ENCODE measurements around the gene AKR1C8.
"Not testable (repeated sequence)": the region's sequence is repeated elsewhere in the genome, so short reads cannot be mapped to it uniquely, and the experiment has no call there.

The AKR1C8 gene

GRCh38 chr10:5184987-5185775, at the start of gene AKR1C8:
Gene AKR1C8 (minus strand): TSS chr10:5185150. CDS start chr10:5185104, 46 bp downstream.
- Histone ChIP-seq H3K27me3 (ENCODE audit: control insufficient read depth in 1 of 2, insufficient read depth in 2 of 2, low read length in 2 of 2) (no peaks in the 10 kb centered on the region), H3K4me1 (ENCODE audit: control insufficient read depth in 1 of 2, insufficient read depth in 2 of 2, low read length in 2 of 2) (no peaks in the 10 kb centered on the region), H3K9ac (ENCODE audit: low read depth in 1 of 2, low read length in 2 of 2) (no peak within 1 kb of the TSS), H3K27ac (ENCODE audit: low read depth, low read length) (no peak within 1 kb of the TSS), H3K36me3 (ENCODE audit: control insufficient read depth in 1 of 2, insufficient read depth in 2 of 2, low read length in 2 of 2) (no peaks in the 10 kb centered on the region), H3K9me3 (ENCODE audit: control insufficient read depth in 1 of 2, low read length in 2 of 2) (no peaks in the 10 kb centered on the region), H3K4me3 (ENCODE audit: low read depth in 1 of 2, low read length in 2 of 2) (no peak within 1 kb of the TSS)

DNA sequence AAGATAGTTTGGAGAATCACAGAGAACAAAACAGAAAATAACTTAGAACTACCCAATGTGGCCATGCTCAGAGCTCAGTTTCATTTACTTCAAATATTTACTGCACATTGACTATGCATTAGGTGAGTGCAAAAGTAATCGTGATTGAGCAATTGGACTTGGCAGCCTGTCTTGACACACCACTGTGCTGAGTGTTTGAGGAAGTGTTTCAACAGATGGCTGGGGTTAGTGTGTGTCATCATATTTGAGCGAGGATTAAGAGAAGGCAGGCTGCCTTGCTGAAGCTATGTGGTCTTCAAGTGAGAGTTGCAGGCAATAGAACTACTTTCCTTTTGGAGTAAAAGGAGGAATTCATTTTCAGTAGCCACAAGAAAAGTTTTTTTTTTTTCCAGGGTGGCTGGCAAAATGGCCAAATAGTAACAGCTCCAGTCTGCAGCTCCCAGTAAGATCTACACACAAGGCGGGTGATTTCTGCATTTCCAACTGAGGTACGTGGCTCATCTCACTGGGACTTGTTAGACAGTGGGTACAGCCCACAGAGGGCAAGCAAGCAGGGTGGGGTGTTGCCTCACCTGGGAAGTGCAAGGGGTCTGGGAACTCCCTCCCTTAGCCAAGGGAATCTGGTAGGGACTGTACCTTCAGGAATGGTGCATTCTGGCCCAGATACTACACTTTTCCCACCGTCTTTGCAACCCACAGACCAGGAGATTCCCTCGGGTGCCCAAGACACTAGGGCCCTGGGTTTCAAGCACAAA, 49.3 kb upstream of the AKR1C8 start:
- Histone ChIP-seq H3K27ac (ENCODE audit: low read depth, low read length) (no peak overlapping the region), H3K9me3 (ENCODE audit: control insufficient read depth in 1 of 2, low read length in 2 of 2) (no peaks in the 10 kb centered on the region), H3K36me3 (ENCODE audit: control insufficient read depth in 1 of 2, insufficient read depth in 2 of 2, low read length in 2 of 2) (no peaks in the 10 kb centered on the region), H3K4me3 (ENCODE audit: low read depth in 1 of 2, low read length in 2 of 2) (no peak overlapping the region), H3K9ac (ENCODE audit: low read depth in 1 of 2, low read length in 2 of 2) (no peak overlapping the region), H3K27me3 (ENCODE audit: control insufficient read depth in 1 of 2, insufficient read depth in 2 of 2, low read length in 2 of 2) (no peaks in the 10 kb centered on the region), H3K4me1 (ENCODE audit: control insufficient read depth in 1 of 2, insufficient read depth in 2 of 2, low read length in 2 of 2) (peaks cover 0 to 11% of the 10 kb centered on the region in 2 donors)

- H3K36me3 ChIP-seq (ENCODE audit: control insufficient read depth in 1 of 2, insufficient read depth in 2 of 2, low read length in 2 of 2), result no peaks in the 10 kb centered on the region
- no peak overlapping the region for H3K4me3 ChIP-seq (ENCODE audit: low read depth in 1 of 2, low read length in 2 of 2)
- H3K9me3 ChIP-seq (ENCODE audit: control insufficient read depth in 1 of 2, low read length in 2 of 2), result no peaks in the 10 kb centered on the region
- no peak overlapping the region for H3K27ac ChIP-seq (ENCODE audit: low read depth, low read length)
- peaks cover 0 to 11% of the 10 kb centered on the region in 2 donors for H3K4me1 ChIP-seq (ENCODE audit: control insufficient read depth in 1 of 2, insufficient read depth in 2 of 2, low read length in 2 of 2)
- H3K27me3 ChIP-seq (ENCODE audit: control insufficient read depth in 1 of 2, insufficient read depth in 2 of 2, low read length in 2 of 2), result no peaks in the 10 kb centered on the region
- no peak overlapping the region for H3K9ac ChIP-seq (ENCODE audit: low read depth in 1 of 2, low read length in 2 of 2)
Measured at GRCh38 chr10:5233324-5233723, 48.4 kb upstream of the AKR1C8 start.

DNA sequence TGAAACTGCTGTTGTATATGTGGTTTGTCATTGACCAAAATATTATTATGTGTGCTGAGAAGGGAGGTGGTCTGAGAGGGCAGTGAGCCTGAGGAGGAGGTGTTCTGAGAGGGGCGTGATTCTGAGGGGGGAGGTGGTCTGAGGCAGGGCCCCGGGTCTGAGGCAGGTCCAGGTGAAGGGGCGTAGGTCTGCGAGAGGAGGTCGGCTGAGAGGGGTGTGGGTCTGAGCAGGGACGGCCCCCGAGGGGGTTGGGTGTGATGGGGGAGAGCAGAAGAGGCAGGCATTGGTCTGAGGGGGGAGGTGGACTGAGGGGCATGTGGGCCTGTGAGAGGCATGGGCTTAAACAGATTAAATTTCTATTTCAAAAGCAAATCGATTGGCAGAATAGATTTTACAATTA, 44.1 kb upstream of the AKR1C8 start:
- Histone ChIP-seq H3K9ac (ENCODE audit: low read depth in 1 of 2, low read length in 2 of 2) (no peak overlapping the region), H3K9me3 (ENCODE audit: control insufficient read depth in 1 of 2, low read length in 2 of 2) (no peaks in the 10 kb centered on the region), H3K4me1 (ENCODE audit: control insufficient read depth in 1 of 2, insufficient read depth in 2 of 2, low read length in 2 of 2) (peaks cover 0 to 4% of the 10 kb centered on the region in 2 donors), H3K36me3 (ENCODE audit: control insufficient read depth in 1 of 2, insufficient read depth in 2 of 2, low read length in 2 of 2) (no peaks in the 10 kb centered on the region), H3K27me3 (ENCODE audit: control insufficient read depth in 1 of 2, insufficient read depth in 2 of 2, low read length in 2 of 2) (no peaks in the 10 kb centered on the region), H3K4me3 (ENCODE audit: low read depth in 1 of 2, low read length in 2 of 2) (no peak overlapping the region), H3K27ac (ENCODE audit: low read depth, low read length) (no peak overlapping the region)

DNA sequence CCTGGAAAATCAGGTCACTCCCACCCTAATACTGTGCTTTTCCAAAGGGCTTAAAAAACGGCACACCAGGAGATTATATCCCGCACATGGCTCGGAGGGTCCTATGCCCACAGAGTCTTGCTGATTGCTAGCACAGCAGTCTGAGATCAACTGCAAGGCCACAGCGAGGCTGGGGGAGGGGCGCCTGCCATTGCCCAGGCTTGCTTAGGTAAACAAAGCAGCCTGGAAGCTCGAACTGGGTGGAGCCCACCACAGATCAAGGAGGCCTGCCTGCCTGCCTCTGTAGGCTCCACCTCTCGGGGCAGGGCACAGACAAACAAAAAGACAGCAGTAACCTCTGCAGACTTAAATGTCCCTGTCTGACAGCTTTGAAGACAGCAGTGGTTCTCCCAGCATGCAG, 38.0 kb upstream of the AKR1C8 start:
- not testable (repeated sequence) for H3K9ac ChIP-seq (ENCODE audit: low read depth in 1 of 2, low read length in 2 of 2); H3K36me3 ChIP-seq (ENCODE audit: control insufficient read depth in 1 of 2, insufficient read depth in 2 of 2, low read length in 2 of 2); H3K27me3 ChIP-seq (ENCODE audit: control insufficient read depth in 1 of 2, insufficient read depth in 2 of 2, low read length in 2 of 2); H3K27ac ChIP-seq (ENCODE audit: low read depth, low read length); H3K4me3 ChIP-seq (ENCODE audit: low read depth in 1 of 2, low read length in 2 of 2); H3K9me3 ChIP-seq (ENCODE audit: control insufficient read depth in 1 of 2, low read length in 2 of 2); H3K4me1 ChIP-seq (ENCODE audit: control insufficient read depth in 1 of 2, insufficient read depth in 2 of 2, low read length in 2 of 2)

DNA sequence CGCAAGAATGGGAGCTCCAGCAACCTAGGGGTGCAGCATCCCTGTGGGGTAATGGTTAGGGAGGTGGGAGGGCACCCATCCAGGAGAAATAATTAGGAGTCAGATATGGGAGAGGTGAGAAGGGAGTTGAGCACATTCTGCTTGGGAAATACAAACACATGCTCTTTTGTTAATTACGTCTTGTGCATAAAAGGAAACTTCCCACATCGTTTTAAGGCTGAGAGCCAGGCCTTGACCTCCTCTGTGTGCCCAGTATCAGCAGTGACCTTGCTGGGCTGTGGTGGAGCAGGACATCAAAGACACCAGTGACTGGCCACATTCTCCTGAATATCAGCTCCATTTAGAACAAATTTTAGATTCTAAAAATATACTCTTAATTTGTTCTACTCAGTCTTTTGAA, 34.3 kb upstream of the AKR1C8 start:
- Histone ChIP-seq H3K9ac (ENCODE audit: low read depth in 1 of 2, low read length in 2 of 2) (no peak overlapping the region), H3K27me3 (ENCODE audit: control insufficient read depth in 1 of 2, insufficient read depth in 2 of 2, low read length in 2 of 2) (no peaks in the 10 kb centered on the region), H3K4me3 (ENCODE audit: low read depth in 1 of 2, low read length in 2 of 2) (no peak overlapping the region), H3K9me3 (ENCODE audit: control insufficient read depth in 1 of 2, low read length in 2 of 2) (no peaks in the 10 kb centered on the region), H3K4me1 (ENCODE audit: control insufficient read depth in 1 of 2, insufficient read depth in 2 of 2, low read length in 2 of 2) (no peaks in the 10 kb centered on the region), H3K36me3 (ENCODE audit: control insufficient read depth in 1 of 2, insufficient read depth in 2 of 2, low read length in 2 of 2) (no peaks in the 10 kb centered on the region), H3K27ac (ENCODE audit: low read depth, low read length) (no peak overlapping the region)

- Histone ChIP-seq H3K36me3 (ENCODE audit: control insufficient read depth in 1 of 2, insufficient read depth in 2 of 2, low read length in 2 of 2) (no peaks in the 10 kb centered on the region), H3K9ac (ENCODE audit: low read depth in 1 of 2, low read length in 2 of 2) (no peak overlapping the region), H3K9me3 (ENCODE audit: control insufficient read depth in 1 of 2, low read length in 2 of 2) (no peaks in the 10 kb centered on the region), H3K4me3 (ENCODE audit: low read depth in 1 of 2, low read length in 2 of 2) (no peak overlapping the region), H3K27ac (ENCODE audit: low read depth, low read length) (no peak overlapping the region), H3K27me3 (ENCODE audit: control insufficient read depth in 1 of 2, insufficient read depth in 2 of 2, low read length in 2 of 2) (no peaks in the 10 kb centered on the region), H3K4me1 (ENCODE audit: control insufficient read depth in 1 of 2, insufficient read depth in 2 of 2, low read length in 2 of 2) (no peaks in the 10 kb centered on the region)
Measured at GRCh38 chr10:5216801-5217200, 31.9 kb upstream of the AKR1C8 start.

DNA sequence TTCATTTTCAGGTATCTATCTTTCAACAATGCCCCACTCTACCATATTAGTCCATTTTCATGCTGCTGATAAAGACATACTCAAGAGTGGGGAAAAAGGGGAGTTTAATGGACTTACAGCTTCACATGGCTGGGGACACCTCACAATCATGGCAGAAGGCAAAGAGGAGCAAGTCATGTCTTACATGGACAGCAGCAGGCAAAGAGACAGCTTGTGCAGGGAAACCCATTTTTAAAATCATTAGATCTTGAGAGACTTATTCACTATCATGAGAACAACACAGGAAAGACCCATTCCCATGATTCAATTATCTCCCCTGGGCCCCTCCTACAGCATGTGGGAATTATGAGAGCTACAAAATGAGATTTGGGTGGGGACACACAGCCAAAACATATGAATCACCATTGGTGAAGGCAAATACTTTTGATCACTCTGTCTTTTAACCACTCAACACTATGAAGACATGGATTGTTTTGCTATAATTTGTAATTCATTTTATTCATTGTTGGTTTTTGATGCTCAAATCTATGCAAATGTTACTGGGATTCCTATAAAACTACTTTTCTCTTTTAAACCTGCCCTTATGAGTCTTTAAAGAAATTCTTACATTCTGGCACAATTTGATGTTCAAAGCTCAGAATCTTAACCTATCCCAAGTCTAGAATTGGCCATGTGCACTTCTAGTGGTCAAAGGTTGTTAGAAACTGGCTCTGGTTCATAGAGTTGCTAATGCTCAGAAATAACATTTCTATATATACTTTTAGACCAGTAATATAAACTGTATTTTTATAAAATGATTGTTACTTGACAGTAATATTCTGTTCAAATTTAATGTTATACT, 27.0 kb upstream of the AKR1C8 start:
- Histone ChIP-seq H3K4me1 (ENCODE audit: control insufficient read depth in 1 of 2, insufficient read depth in 2 of 2, low read length in 2 of 2) (no peaks in the 10 kb centered on the region), H3K36me3 (ENCODE audit: control insufficient read depth in 1 of 2, insufficient read depth in 2 of 2, low read length in 2 of 2) (no peaks in the 10 kb centered on the region), H3K27me3 (ENCODE audit: control insufficient read depth in 1 of 2, insufficient read depth in 2 of 2, low read length in 2 of 2) (no peaks in the 10 kb centered on the region), H3K27ac (ENCODE audit: low read depth, low read length) (no peak overlapping the region), H3K4me3 (ENCODE audit: low read depth in 1 of 2, low read length in 2 of 2) (no peak overlapping the region), H3K9me3 (ENCODE audit: control insufficient read depth in 1 of 2, low read length in 2 of 2) (no peaks in the 10 kb centered on the region), H3K9ac (ENCODE audit: low read depth in 1 of 2, low read length in 2 of 2) (no peak overlapping the region)

- H3K9ac ChIP-seq (ENCODE audit: low read depth in 1 of 2, low read length in 2 of 2); H3K9me3 ChIP-seq (ENCODE audit: control insufficient read depth in 1 of 2, low read length in 2 of 2); H3K4me1 ChIP-seq (ENCODE audit: control insufficient read depth in 1 of 2, insufficient read depth in 2 of 2, low read length in 2 of 2); H3K4me3 ChIP-seq (ENCODE audit: low read depth in 1 of 2, low read length in 2 of 2); H3K27me3 ChIP-seq (ENCODE audit: control insufficient read depth in 1 of 2, insufficient read depth in 2 of 2, low read length in 2 of 2); H3K27ac ChIP-seq (ENCODE audit: low read depth, low read length); H3K36me3 ChIP-seq (ENCODE audit: control insufficient read depth in 1 of 2, insufficient read depth in 2 of 2, low read length in 2 of 2): not testable (repeated sequence)
Measured at GRCh38 chr10:5210261-5210660, 25.3 kb upstream of the AKR1C8 start.

GRCh38 chr10:5209776-5210175, 24.8 kb upstream of the AKR1C8 start:
- H3K9ac ChIP-seq (ENCODE audit: low read depth in 1 of 2, low read length in 2 of 2); H3K36me3 ChIP-seq (ENCODE audit: control insufficient read depth in 1 of 2, insufficient read depth in 2 of 2, low read length in 2 of 2); H3K27ac ChIP-seq (ENCODE audit: low read depth, low read length); H3K27me3 ChIP-seq (ENCODE audit: control insufficient read depth in 1 of 2, insufficient read depth in 2 of 2, low read length in 2 of 2); H3K9me3 ChIP-seq (ENCODE audit: control insufficient read depth in 1 of 2, low read length in 2 of 2); H3K4me3 ChIP-seq (ENCODE audit: low read depth in 1 of 2, low read length in 2 of 2); H3K4me1 ChIP-seq (ENCODE audit: control insufficient read depth in 1 of 2, insufficient read depth in 2 of 2, low read length in 2 of 2): not testable (repeated sequence)

Data from duodenal mucosa (tissue), 2 donors.